CD14-positive monocyte (primary cell): ENCODE data around the gene MRPL42. TPM values are rescaled to one million over a fixed set of nuclear protein-coding genes. Genes with fewer than 3 reads are reported as not detected.
"Not testable (repeated sequence)": the region's sequence is repeated elsewhere in the genome, so short reads cannot be mapped to it uniquely, and the experiment has no call there.

Experiments
- DNase-seq, 3 donors: peaks; one replicate each; pipeline ENCODE4 v3.0.0-alpha.2; 2011 to 2022
- H2AFZ ChIP-seq: 2 replicates; pipeline ENCODE4 v1.6.0; 2012; ENCODE audit warnings: mild to moderate bottlenecking, low read depth, low read length, inconsistent platforms; ENCODE audit not compliant: insufficient read depth, poor library complexity, severe bottlenecking
- H3K27ac ChIP-seq, 2 donors: 1 replicate in 1 of 2; 2 replicates in 1 of 2; pipeline ENCODE4 v1.5.1; 2012 to 2013; ENCODE audit warnings: low read length in 2 of 2, control low read depth in 1 of 2, inconsistent platforms in 1 of 2, low read depth in 1 of 2, mild to moderate bottlenecking in 1 of 2
- H3K27me3 ChIP-seq, 2 donors: one replicate each; pipeline versions ENCODE4 v1.6.0 to v1.6.1; 2011 to 2013; ENCODE audit warnings: low read length in 2 of 2; ENCODE audit not compliant: control insufficient read depth in 2 of 2, insufficient read depth in 2 of 2
- H3K36me3 ChIP-seq, 2 donors: replicated peaks in 1 of 2; 1 replicate in 1 of 2; 2 replicates in 1 of 2; pipeline versions ENCODE4 v1.5.1 to v1.6.1; 2012 to 2013; ENCODE audit warnings: low read length in 2 of 2, control low read depth in 1 of 2, inconsistent platforms in 1 of 2, mild to moderate bottlenecking in 1 of 2; ENCODE audit not compliant: insufficient read depth in 2 of 2, control insufficient read depth in 1 of 2
- H3K4me1 ChIP-seq, 2 donors: 1 replicate in 1 of 2; 2 replicates in 1 of 2; pipeline versions ENCODE4 v1.5.1 to v1.6.1; 2012 to 2013; ENCODE audit warnings: low read length in 2 of 2, control low read depth in 1 of 2, inconsistent platforms in 1 of 2, mild to moderate bottlenecking in 1 of 2, moderate library complexity in 1 of 2; ENCODE audit not compliant: insufficient read depth in 2 of 2, control insufficient read depth in 1 of 2
- H3K4me2 ChIP-seq: replicated peaks from 2 replicates; pipeline ENCODE3; 2012; ENCODE audit warnings: low read length, moderate library complexity, mild to moderate bottlenecking; ENCODE audit not compliant: poor library complexity, severe bottlenecking; ENCODE audit errors: extremely low read depth
- H3K4me3 ChIP-seq, 3 experiments: fragments of 200-600 bp in 1 of 3; sonication (generic) in 1 of 3; replicated peaks in 1 of 3; 1 replicate in 2 of 3; 2 replicates in 1 of 3; pipeline ENCODE4 v1.5.1; 2011 to 2013; ENCODE audit warnings: low read length in 3 of 3, mild to moderate bottlenecking in 3 of 3, control low read depth in 2 of 3, low read depth in 2 of 3, inconsistent platforms in 1 of 3, moderate library complexity in 1 of 3
- H3K79me2 ChIP-seq: 2 replicates; pipeline ENCODE4 v1.6.0; 2012; ENCODE audit warnings: mild to moderate bottlenecking, control low read depth, inconsistent platforms, low read length, moderate library complexity; ENCODE audit not compliant: insufficient read depth
- H3K9ac ChIP-seq: 2 replicates; pipeline ENCODE4 v1.6.0; 2017; ENCODE audit warnings: low read length, mild to moderate bottlenecking; ENCODE audit not compliant: insufficient read depth, poor library complexity, severe bottlenecking
- H3K9me3 ChIP-seq, 2 donors: replicated peaks in 1 of 2; 1 replicate in 1 of 2; 2 replicates in 1 of 2; pipeline versions ENCODE4 v1.5.1 to v1.6.1; 2012 to 2013; ENCODE audit warnings: low read length in 2 of 2, control low read depth in 1 of 2; ENCODE audit not compliant: control insufficient read depth in 1 of 2, insufficient read depth in 1 of 2
- H4K20me1 ChIP-seq: 2 replicates; pipeline ENCODE4 v1.6.0; 2012; ENCODE audit warnings: mild to moderate bottlenecking, low read length, control low read depth, moderate library complexity; ENCODE audit not compliant: insufficient read depth
- H3K27ac Mint-ChIP-seq, 7 donors: one replicate each; pipeline ENCODE4 v1.8.0; 2020; ENCODE audit warnings: mild to moderate bottlenecking in 7 of 7, mixed read lengths in 7 of 7, moderate library complexity in 6 of 7, inconsistent platforms in 2 of 7
- H3K27me3 Mint-ChIP-seq, 3 donors: one replicate each; pipeline ENCODE4 v1.8.0; 2021 to 2022; ENCODE audit warnings: low read depth in 3 of 3, mild to moderate bottlenecking in 3 of 3, mixed read lengths in 3 of 3, moderate library complexity in 3 of 3, inconsistent platforms in 1 of 3
- H3K36me3 Mint-ChIP-seq, 2 donors: one replicate each; pipeline ENCODE4 v1.8.0; 2020; ENCODE audit warnings: mixed read lengths in 2 of 2, inconsistent platforms in 1 of 2, mild to moderate bottlenecking in 1 of 2
- H3K4me1 Mint-ChIP-seq: one replicate; pipeline ENCODE4 v1.8.0; 2020; ENCODE audit warnings: mild to moderate bottlenecking, mixed read lengths
- H3K4me3 Mint-ChIP-seq, 2 donors: one replicate each; pipeline ENCODE4 v1.8.0; 2020; ENCODE audit warnings: mild to moderate bottlenecking in 2 of 2, mixed read lengths in 2 of 2, moderate library complexity in 1 of 2
- H3K9me3 Mint-ChIP-seq, 7 donors: one replicate each; pipeline ENCODE4 v1.8.0; 2020 to 2022; ENCODE audit warnings: mixed read lengths in 7 of 7, mild to moderate bottlenecking in 6 of 7, moderate library complexity in 6 of 7, inconsistent platforms in 2 of 7
- WGBS: methylation state at CpG from one replicate; pipeline ENCODE4 v1.1.5; 2013; ENCODE audit warnings: missing lambda C conversion rate; ENCODE audit not compliant: insufficient coverage; 5-methylcytosine and 5-hydroxymethylcytosine counted together
- intact Hi-C, 2 donors: fragments of 100-400 bp; cut with micrococcal nuclease; formaldehyde crosslinking; loops; one replicate each; pipeline versions ENCODE4 v1.15.0 to v1.15.1; 2023
- polyA plus RNA-seq, 3 donors: library from polyadenylated mRNA; depleted of rRNA in 1 of 3; unstranded in 2 of 3; stranded (reverse) in 1 of 3; fragments of 300-500 nt in 2 of 3; fragments of >200 nt in 1 of 3; fragmentation: Illumina TruSeq in 2 of 3; gene quantifications; 1 replicate in 2 of 3; 2 replicates in 1 of 3; pipeline ENCODE4 v1.2.3, GENCODE V29; 2012 to 2021
- TF ChIP-seq, protein P1 (sequence below): fragments of 200-600 bp; IDR thresholded peaks from one replicate; pipeline ENCODE4 v1.8.0; 2022; ENCODE audit warnings: antibody characterized with exemption, mild to moderate bottlenecking

The MRPL42 gene
- polyA plus RNA-seq, 3 donors: 15.7 to 68.3 (median 62.8) TPM

DNA sequence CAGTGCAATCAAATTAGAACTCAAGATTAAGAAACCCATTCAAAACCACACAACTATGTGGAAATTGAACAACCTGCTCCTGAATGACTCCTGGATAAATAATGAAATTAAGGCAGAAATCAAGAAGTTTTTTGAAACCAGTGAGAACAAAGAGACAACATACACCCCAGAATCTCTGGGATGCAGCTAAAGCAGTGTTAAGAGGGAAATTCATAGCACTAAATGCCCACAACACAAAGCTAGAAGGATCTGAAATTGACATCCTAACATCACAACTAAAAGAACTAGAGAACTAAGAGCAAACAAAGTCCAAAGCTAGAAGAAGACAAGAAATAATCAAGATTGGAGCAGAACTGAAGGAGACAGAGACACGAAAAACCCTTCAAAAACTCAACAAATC is 91.4 kb downstream of the MRPL42 start:
- H3K27ac ChIP-seq, H3K9me3 ChIP-seq, H3K4me3 ChIP-seq, H3K27me3 Mint-ChIP-seq, H3K9ac ChIP-seq, H3K27ac Mint-ChIP-seq, H3K4me1 ChIP-seq, H3K36me3 Mint-ChIP-seq, H4K20me1 ChIP-seq, H3K36me3 ChIP-seq, intact Hi-C loops, H3K4me1 Mint-ChIP-seq, H3K4me2 ChIP-seq, H2AFZ ChIP-seq, DNase-seq, H3K27me3 ChIP-seq, H3K4me3 Mint-ChIP-seq, H3K79me2 ChIP-seq: not testable (repeated sequence)
- WGBS: no CpG with 5 or more reads among the region's 1 CpG
- peaks cover 8 to 17% (median 15%) of the 10 kb centered on the region in 7 donors for H3K9me3 Mint-ChIP-seq

DNA sequence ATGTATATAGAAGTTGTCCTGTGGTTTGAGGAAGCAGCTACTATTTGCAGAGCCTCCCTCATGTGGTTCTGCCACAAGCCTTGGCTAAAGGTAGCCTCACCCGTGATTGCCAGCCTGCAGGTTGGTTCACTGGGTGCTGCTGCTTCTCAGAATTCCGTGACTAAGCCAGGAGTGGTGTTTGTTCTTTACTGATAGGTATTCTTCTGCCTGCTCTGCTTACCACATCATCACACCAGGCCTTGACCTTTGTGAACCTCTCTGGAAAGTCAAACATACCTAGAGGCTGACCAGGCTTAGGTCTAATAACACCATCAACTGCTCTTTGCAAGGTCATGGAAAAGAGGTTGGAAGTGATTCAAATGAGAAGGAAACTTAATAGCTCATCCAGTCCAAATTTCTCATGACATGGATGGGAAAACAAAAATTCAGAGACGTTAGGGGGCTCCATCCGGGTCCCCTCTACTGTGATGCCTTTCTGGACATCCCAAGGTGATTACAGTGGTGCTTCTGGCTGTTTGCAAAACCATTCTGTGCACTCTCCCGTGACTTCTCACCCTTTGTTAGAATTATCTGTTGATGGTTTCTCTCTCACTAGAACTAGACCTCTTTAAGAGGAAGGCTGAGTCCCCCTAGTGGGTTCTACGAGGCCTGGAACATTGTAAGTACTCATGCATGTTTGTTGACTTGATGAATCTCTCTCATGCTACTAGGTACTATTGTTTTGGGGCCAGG is 96.7 kb downstream of the MRPL42 start:
- intact Hi-C loops: no loop called here
- DNase-seq: no peak
- 40% methylated on average over 2 of the region's 6 CpGs for WGBS
- no peaks in the 10 kb centered on the region for H3K36me3 Mint-ChIP-seq
- no peak overlapping the region for H3K4me3 Mint-ChIP-seq
- H3K27ac ChIP-seq: no peak overlapping the region
- H3K27me3 Mint-ChIP-seq: peaks cover 19 to 23% (median 21%) of the 10 kb centered on the region in 3 donors
- no peak overlapping the region for H3K9ac ChIP-seq
- no peaks in the 10 kb centered on the region for H3K4me1 ChIP-seq
- H3K79me2 ChIP-seq: no peaks in the 10 kb centered on the region
- H3K4me1 Mint-ChIP-seq: peaks cover 1% of the 10 kb centered on the region
- no peak overlapping the region for H2AFZ ChIP-seq
- H4K20me1 ChIP-seq: no peaks in the 10 kb centered on the region
- H3K27ac Mint-ChIP-seq: no peak overlapping the region
- no peak overlapping the region for H3K4me2 ChIP-seq
- no peak overlapping the region for H3K4me3 ChIP-seq
- H3K9me3 Mint-ChIP-seq: peaks cover under 1 to 10% (median 5%) of the 10 kb centered on the region in 7 donors
- peaks cover 0 to 15% of the 10 kb centered on the region in 2 donors for H3K27me3 ChIP-seq
- H3K9me3 ChIP-seq: peaks cover 0 to under 1% of the 10 kb centered on the region in 2 donors
- no peaks in the 10 kb centered on the region for H3K36me3 ChIP-seq
- TF ChIP-seq, protein P1, sequence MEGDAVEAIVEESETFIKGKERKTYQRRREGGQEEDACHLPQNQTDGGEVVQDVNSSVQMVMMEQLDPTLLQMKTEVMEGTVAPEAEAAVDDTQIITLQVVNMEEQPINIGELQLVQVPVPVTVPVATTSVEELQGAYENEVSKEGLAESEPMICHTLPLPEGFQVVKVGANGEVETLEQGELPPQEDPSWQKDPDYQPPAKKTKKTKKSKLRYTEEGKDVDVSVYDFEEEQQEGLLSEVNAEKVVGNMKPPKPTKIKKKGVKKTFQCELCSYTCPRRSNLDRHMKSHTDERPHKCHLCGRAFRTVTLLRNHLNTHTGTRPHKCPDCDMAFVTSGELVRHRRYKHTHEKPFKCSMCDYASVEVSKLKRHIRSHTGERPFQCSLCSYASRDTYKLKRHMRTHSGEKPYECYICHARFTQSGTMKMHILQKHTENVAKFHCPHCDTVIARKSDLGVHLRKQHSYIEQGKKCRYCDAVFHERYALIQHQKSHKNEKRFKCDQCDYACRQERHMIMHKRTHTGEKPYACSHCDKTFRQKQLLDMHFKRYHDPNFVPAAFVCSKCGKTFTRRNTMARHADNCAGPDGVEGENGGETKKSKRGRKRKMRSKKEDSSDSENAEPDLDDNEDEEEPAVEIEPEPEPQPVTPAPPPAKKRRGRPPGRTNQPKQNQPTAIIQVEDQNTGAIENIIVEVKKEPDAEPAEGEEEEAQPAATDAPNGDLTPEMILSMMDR: no peak
